ENCODE measurements around the gene JPH3.

- TF ChIP-seq USF2 (CRISPR knock-in tag; IDR thresholded peaks at IDR 0.05) (no peak), CTCF (IDR thresholded peaks at IDR 0.05) (no peak), ELF4 (CRISPR knock-in tag; IDR thresholded peaks at IDR 0.05; ENCODE audit: low read depth) (no peak), CBFB (CRISPR knock-in tag; IDR thresholded peaks at IDR 0.05; ENCODE audit: low read depth) (no peak), TCF7 (CRISPR knock-in tag; IDR thresholded peaks at IDR 0.05; ENCODE audit: low read depth) (no peak), NR3C1 (CRISPR knock-in tag; conservative IDR thresholded peaks at IDR 0.05; ENCODE audit: low read depth) (no peak)
These were observed 40.2 kb downstream of the JPH3 start for GRCh38 chr16:87642491-87642890.
